Hepatocyte (in vitro differentiated cells): Measurements from ENCODE around the gene RHOA.

Source experiments
- EZH2 ChIP-seq: fragments of 200-600 bp; sonication (generic); IDR thresholded peaks from 2 replicates; pipeline ENCODE4 v1.6.1; 2016; ENCODE audit warnings: antibody characterized with exemption, mild to moderate bottlenecking, borderline replicate concordance
- EZH2phosphoT487 ChIP-seq: fragments of 200-600 bp; sonication (generic); IDR thresholded peaks from one replicate; pipeline ENCODE4 v1.6.1; 2018; ENCODE audit warnings: antibody characterized with exemption, mild to moderate bottlenecking, low read depth, moderate library complexity; ENCODE audit not compliant: unreplicated experiment, severe bottlenecking
- TF ChIP-seq, protein P1 (sequence below): fragments of 200-600 bp; sonication (generic); IDR thresholded peaks from 2 replicates; pipeline ENCODE4 v1.5.1; 2016; ENCODE audit warnings: antibody characterized with exemption, mild to moderate bottlenecking; ENCODE audit not compliant: poor library complexity

DNA sequence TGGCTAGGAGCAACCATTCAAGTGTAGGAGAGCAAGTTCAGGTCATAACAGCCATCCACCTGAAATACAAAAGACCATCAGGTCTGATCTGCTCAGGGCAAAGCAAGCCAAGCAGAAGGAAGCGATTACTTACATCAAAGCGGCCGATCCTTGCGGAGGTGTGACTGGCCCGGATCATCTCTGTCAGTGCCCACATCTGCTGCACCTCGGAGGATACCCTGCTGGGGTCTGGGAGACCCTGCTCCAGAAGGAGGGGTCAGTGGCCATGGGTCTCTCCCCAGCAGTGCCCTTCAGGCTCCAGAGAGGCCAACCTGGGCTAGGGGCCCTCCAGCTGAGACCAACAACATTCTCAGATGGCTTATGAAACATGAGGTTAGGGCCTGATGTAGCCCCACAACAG, 13.0 kb upstream of the RHOA start:
- TF ChIP-seq, protein P1, sequence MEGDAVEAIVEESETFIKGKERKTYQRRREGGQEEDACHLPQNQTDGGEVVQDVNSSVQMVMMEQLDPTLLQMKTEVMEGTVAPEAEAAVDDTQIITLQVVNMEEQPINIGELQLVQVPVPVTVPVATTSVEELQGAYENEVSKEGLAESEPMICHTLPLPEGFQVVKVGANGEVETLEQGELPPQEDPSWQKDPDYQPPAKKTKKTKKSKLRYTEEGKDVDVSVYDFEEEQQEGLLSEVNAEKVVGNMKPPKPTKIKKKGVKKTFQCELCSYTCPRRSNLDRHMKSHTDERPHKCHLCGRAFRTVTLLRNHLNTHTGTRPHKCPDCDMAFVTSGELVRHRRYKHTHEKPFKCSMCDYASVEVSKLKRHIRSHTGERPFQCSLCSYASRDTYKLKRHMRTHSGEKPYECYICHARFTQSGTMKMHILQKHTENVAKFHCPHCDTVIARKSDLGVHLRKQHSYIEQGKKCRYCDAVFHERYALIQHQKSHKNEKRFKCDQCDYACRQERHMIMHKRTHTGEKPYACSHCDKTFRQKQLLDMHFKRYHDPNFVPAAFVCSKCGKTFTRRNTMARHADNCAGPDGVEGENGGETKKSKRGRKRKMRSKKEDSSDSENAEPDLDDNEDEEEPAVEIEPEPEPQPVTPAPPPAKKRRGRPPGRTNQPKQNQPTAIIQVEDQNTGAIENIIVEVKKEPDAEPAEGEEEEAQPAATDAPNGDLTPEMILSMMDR: no peak
- TF ChIP-seq EZH2 (no peak), EZH2phosphoT487 (no peak)
